Psoas muscle (tissue), 8 donors: ENCODE results near the gene PACS2. TPM values are rescaled to one million over a fixed set of nuclear protein-coding genes. Genes with fewer than 3 reads are reported as not detected.

Experiments used
- ATAC-seq, 4 donors: fragments of 200-7000 bp; cut with Tn5 transposase; one replicate each; pipeline ENCODE4 v1.9.1; 2020; ENCODE audit warnings: moderate library complexity in 3 of 4, mild to moderate bottlenecking in 2 of 4
- DNase-seq, 2 donors: peaks; one replicate each; pipeline ENCODE4 v3.0.0-alpha.2; 2020
- H3K27ac ChIP-seq: fragments of 200-600 bp; one replicate; pipeline ENCODE4 v1.8.0; 2022
- H3K27me3 ChIP-seq, 3 donors: fragments of 200-600 bp in 1 of 3; one replicate each; pipeline versions ENCODE4 v1.6.1 to v1.8.0; 2013 to 2022; ENCODE audit warnings: low read length in 2 of 3, mild to moderate bottlenecking in 2 of 3, moderate library complexity in 1 of 3; ENCODE audit not compliant: insufficient read depth in 3 of 3
- H3K36me3 ChIP-seq, 2 donors: fragments of 200-600 bp in 1 of 2; one replicate each; pipeline versions ENCODE4 v1.6.1 to v1.8.0; 2013 to 2022; ENCODE audit warnings: low read depth in 1 of 2, mild to moderate bottlenecking in 1 of 2, moderate library complexity in 1 of 2; ENCODE audit not compliant: insufficient read depth in 1 of 2
- H3K4me1 ChIP-seq: fragments of 200-600 bp; one replicate; pipeline ENCODE4 v1.8.0; 2022
- H3K4me3 ChIP-seq: fragments of 200-600 bp; one replicate; pipeline ENCODE4 v1.8.0; 2022; ENCODE audit warnings: mild to moderate bottlenecking
- H3K9me3 ChIP-seq: fragments of 200-600 bp; one replicate; pipeline ENCODE4 v1.8.0; 2022
- CTCF ChIP-seq: fragments of 200-600 bp; IDR thresholded peaks from one replicate; pipeline ENCODE4 v1.8.0; 2022; ENCODE audit warnings: antibody characterized with exemption
- WGBS, 3 donors: extraction: QIAGEN DNeasy Blood & Tissue Kit; methylation state at CpG; one replicate each; pipeline versions ENCODE4 v1.1.6 to v1.1.7; 2013; 5-methylcytosine and 5-hydroxymethylcytosine counted together
- intact Hi-C, 2 donors: fragments of 100-400 bp; cut with DNase I; formaldehyde crosslinking; loops; one replicate each; pipeline versions ENCODE4 v1.11.0 to v1.14.2; 2022
- polyA plus RNA-seq, 3 donors: library from polyadenylated mRNA; stranded (reverse); fragments of 200-250 nt; gene quantifications; one replicate each; pipeline ENCODE4 v1.2.3, GENCODE V29; 2013
- total RNA-seq, 4 donors: library from RNA; stranded (reverse); fragmentation: NEBNext Ultra II Directional in 2 of 4; extraction: Animal tissue kit (Norgen Biotek cat#: 25700) in 2 of 4; gene quantifications; one replicate each; pipeline versions ENCODE4 v1.2.1 to v1.2.4, GENCODE V29; 2021 to 2023
- donor health status: healthy with polysubstance abuse.
- donor health status: DM: no; HTN: no; CAD: no; lungs with moderate emphysema.
- donor health status: Bipolar disorder and iron deficiency.
- donor health status: healthy.
- donor health status: DM: yes; HTN: yes; CAD: no.
- donor health status: DM: no; HTN: no; CAD: no.
- donor health status: DM: no; HTN: no; CAD: no.
- donor health status: DM: yes; HTN: yes; CAD: no.

The PACS2 gene
- total and polyA plus RNA-seq, 7 donors = 57.1 to 83.1 (median 72.8) TPM

GRCh38 chr14:105393151-105393550, 78.6 kb downstream of the PACS2 start:
- H3K4me1 ChIP-seq = peaks cover 6% of the 10 kb centered on the region
- DNase-seq = peak in 1 of 2 donors; percentile 45
- intact Hi-C loops = no loop called here

GRCh38 chr14:105394714-105395537, 80.4 kb downstream of the PACS2 start:
- H3K4me1 ChIP-seq = peaks cover 16% of the 10 kb centered on the region
- no peaks in the 10 kb centered on the region for H3K27me3 ChIP-seq
- H3K36me3 ChIP-seq = peaks cover 0 to 22% of the 10 kb centered on the region in 2 donors
- peak in 1 of 2 donors; percentile 51 for DNase-seq
- no peak overlapping the region for H3K27ac ChIP-seq
- intact Hi-C loops = no loop called here
- no peak for ATAC-seq
- WGBS, 3 donors = 77 to 88% (median 79%) methylated on average over 25 of the region's 25 CpGs
- no peak overlapping the region for H3K4me3 ChIP-seq
- no peak for TF ChIP-seq CTCF
- no peaks in the 10 kb centered on the region for H3K9me3 ChIP-seq

More at GRCh38 chr14:105393151-105393550, 78.6 kb downstream of the PACS2 start:
- no peak for TF ChIP-seq CTCF
- no peak for ATAC-seq
- 93 to 95% (median 95%) methylated on average over 14 of the region's 14 CpGs for WGBS, 3 donors
- Histone ChIP-seq H3K27ac (no peak overlapping the region), H3K36me3 (peaks cover 0 to 17% of the 10 kb centered on the region in 2 donors), H3K27me3 (no peaks in the 10 kb centered on the region), H3K4me3 (no peak overlapping the region), H3K9me3 (no peaks in the 10 kb centered on the region)

GRCh38 chr14:105395538-105395854, 80.9 kb downstream of the PACS2 start:
- H3K4me3 ChIP-seq = no peak overlapping the region
- DNase-seq (no peak), ATAC-seq (no peak)
- no peaks in the 10 kb centered on the region for H3K9me3 ChIP-seq
- WGBS, 3 donors = 91 to 93% (median 92%) methylated on average over 8 of the region's 8 CpGs
- peaks cover 18% of the 10 kb centered on the region for H3K4me1 ChIP-seq
- H3K27ac ChIP-seq = no peak overlapping the region
- TF ChIP-seq CTCF = no peak
- no peaks in the 10 kb centered on the region for H3K27me3 ChIP-seq
- H3K36me3 ChIP-seq = peaks cover 0 to 26% of the 10 kb centered on the region in 2 donors
- intact Hi-C loops = no loop called here

- no peak for TF ChIP-seq CTCF
- WGBS, 3 donors = 51 to 60% (median 54%) methylated on average over 13 of the region's 13 CpGs
- H3K27ac ChIP-seq = peak overlapping the region; percentile 98
- DNase-seq = peak; percentile 31 to 58
- H3K4me3 ChIP-seq = peak overlapping the region; percentile 98
- H3K4me1 ChIP-seq = peaks cover 18% of the 10 kb centered on the region
- H3K9me3 ChIP-seq = no peaks in the 10 kb centered on the region
- intact Hi-C loops = no loop called here
- H3K27me3 ChIP-seq = no peaks in the 10 kb centered on the region
- ATAC-seq = peak in 3 of 4 donors; percentile 3 to 27 (median 21)
- peaks cover 0 to 29% of the 10 kb centered on the region in 2 donors for H3K36me3 ChIP-seq
Measured at GRCh38 chr14:105397350-105397931, 82.9 kb downstream of the PACS2 start.
